T follicular helper cell (primary cell): ENCODE data around the gene NDUFB8.

Experiments
- DNase-seq: peaks from one replicate; pipeline ENCODE4 v3.0.0-alpha.2; 2020; ENCODE audit warnings: low read depth

NDUFB8 gene

DNA sequence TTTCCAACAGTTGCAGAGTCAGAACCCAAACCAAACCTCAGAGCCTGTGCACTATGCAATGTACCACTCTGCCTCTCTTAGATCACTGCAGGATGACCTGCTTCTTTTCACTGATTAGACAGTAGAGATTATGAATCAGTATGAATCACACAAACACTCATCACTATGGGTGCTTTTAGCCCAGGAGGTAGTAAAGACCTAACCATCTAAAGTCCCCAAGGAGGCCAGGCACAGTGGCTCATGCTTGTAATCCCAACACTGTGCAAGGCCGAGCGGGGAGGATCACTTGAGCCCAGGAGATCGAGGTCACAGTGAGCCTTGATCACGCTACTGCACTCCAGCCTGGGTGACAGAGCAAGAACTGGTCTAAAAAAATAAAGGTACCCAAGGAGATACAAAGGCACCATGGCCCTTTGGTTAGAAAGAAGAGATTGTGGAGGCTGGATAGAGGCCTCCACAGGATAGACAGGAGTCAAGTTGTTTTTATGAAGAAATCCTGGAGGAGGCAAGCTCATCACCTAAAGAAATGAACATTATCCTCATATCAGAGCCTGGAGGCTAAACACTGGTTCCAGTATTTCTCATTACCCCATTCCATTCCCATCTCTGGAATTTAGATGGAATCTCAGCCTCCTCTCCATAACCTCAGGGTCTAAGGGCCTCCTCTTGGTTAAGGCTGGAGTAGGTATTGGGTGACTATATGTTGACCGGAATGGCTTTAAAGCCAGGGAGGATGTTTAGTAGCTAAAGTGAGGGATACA, 22.9 kb downstream of the NDUFB8 start:
- DNase-seq: no peak

DNA sequence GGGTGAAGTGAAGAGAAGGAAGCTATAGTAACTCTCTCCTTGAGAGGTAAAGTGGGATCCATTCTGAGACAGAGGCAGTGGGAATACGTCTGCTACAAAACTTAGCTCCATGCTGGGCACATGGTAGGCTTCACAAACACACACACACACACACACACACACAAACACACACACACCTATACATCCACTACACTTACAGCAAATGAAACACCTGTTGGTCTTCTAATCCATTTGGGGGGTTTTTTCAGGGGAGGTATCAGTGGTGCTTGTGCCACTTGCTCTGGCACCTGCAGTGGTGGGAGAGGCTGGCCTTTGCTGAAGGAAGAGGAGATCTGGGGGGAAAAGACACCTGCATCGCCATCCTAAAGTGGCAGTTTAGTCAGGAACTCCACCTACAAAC, 24.5 kb downstream of the NDUFB8 start:
- no peak for DNase-seq

DNA sequence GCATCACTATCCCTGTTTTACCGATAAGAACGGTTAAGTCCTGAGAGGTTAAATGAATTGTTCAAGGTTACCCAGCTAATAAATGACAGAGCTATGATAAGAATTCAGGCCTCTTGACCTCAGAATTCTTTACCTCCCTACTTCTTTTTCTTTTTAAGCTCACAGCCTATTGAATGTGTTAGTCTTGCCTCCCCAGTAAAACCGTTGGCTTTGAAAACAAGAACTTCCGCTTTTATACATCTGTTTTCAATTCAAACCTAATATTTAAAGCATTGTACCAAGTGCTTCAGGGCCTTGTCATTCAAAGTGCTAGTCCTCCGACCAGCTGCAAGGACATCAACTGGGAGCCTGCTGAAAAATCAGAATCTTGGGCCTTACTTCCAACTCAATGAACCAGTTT, 25.6 kb downstream of the NDUFB8 start:
- no peak for DNase-seq

DNA sequence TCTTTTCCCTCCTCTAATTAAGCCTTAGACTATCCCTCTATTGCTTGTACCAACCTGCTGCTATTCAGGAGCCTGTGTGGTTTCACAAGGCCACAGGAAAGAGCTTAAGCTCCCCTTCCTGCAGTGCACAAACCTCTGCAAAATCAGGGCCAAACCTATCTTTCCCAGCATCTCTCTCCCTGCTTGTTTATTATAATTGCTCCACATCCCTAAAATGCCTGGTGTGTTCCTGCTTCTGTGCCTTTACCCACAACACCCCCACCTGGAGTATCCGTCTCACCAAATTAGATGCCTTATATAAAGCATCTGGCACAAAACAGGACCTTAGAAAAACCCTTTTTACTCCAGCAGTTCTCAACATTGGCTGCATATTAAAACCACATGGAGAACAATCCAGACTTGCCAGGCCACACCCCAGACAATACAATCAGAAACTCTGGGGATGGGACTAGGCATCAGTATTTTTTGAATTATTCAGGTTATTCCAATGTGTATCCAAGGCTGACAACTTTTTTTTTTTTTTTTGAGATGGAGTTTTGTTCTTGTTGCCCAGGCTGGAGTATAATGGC, 26.7 kb downstream of the NDUFB8 start:
- no peak for DNase-seq

DNA sequence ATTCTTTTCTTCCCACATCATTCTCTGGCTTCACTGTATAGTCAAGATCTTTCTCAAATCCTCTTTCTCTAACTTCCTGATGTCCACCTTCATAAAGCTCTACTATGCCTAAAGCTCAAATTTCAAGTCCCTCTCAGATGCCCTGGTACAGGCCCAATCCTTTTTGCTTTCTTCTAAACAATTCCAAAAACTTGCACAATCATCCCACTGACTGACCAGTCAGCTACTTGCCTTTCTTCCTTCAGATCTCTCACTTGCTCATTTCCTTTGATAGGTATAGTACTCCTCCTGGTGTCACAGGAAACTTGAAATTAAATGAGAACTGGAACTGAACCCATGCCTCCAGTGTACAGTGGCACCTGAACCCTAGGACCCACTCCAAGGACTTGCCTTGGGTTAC, 28.2 kb downstream of the NDUFB8 start:
- no peak for DNase-seq

DNA sequence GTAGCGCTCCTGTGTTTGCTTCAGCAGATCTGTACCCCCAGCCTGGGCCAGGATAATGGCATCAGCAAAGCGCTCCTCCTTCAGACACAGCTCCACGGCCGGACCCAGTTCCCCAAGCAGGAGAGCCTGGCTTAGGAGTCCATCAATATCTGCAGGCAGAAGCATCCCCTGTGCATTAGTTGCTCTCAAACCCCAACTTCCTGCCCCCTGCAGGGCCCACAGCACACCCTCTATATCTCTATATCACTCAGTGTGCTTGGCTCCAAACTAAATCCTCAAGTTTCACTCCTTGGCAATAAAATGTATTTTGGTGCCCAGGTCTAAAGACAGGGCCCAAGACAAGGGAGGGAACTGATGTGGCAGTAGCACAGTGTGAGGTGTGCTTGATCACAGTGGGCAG, 31.6 kb downstream of the NDUFB8 start:
- DNase-seq: no peak

DNA sequence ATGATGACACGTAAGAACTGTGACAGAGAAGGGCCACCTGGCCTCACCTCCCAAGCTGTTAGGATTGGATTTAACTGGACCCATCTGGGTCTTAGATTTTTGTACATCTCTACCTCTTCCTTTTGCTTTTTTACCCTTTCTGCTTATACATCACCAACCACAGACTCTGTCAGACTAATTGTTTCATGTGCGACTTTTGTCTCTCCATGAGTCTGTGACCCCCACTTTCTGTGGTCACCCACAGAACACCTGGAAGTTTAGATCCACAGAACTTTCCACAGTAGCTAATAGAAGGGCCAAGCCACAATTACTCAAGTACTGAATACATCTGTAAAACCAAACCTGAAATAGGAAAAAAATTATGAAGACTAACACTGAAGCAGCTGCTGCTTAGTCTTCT, 33.1 kb downstream of the NDUFB8 start:
- DNase-seq: no peak

DNA sequence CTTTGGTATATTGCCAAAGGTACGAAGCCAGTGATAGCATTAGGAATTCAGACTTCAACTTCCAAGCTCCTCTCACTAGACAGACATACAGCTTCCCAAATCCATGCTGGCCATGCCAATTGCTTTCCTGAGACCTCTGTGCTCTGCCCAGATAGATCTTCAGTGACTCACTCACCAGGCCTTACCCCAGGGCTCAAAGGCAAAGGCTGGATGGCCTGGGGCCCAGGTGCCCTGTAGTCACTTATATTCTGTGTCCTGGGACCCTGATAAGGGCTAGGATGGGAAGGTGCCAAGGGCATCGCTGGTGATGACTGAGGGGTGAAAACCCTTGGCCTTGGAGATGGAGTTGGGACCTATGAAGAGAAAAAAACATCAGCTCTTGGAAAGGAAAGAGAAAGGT, 39.1 kb downstream of the NDUFB8 start:
- DNase-seq: no peak

DNA sequence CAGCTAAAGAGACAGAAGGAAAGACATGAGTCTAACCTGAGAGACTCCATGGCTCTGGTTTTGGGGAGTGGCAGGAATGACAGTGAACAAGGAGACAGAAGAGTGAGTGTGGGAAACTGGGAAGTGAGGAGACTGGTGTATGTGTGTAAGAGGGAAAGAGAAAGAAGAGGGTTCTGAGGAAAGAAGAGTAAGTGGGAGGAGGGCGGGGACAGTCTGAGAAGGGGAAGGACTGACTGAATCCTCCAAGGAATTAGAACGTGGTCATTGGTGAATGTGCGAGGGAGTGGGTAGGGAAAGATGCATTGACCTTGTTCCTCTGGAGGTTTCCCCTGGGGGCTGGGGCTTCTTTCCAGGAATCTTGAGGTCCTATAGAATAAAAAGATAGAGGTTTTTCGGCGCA, 40.3 kb downstream of the NDUFB8 start:
- DNase-seq: no peak

DNA sequence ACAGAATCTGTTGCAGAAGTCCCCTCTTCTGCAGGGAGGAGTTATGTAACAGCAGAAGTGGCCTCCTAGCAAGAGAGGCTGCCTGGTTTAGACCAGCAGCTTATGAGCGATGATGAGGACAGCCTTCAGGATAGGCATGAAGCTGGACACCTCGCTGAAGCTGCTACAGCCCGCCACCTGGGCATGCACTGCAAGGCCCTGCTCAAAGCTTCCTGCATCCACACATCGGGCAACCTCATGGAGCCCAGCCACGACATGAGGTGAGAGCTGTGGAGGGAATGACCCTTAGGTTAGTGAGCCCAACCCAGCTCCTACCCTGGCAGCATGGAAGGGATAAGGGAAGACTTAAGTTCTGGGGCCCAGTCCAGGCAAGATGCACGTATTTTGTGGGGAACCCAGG, 42.1 kb downstream of the NDUFB8 start:
- no peak for DNase-seq

DNA sequence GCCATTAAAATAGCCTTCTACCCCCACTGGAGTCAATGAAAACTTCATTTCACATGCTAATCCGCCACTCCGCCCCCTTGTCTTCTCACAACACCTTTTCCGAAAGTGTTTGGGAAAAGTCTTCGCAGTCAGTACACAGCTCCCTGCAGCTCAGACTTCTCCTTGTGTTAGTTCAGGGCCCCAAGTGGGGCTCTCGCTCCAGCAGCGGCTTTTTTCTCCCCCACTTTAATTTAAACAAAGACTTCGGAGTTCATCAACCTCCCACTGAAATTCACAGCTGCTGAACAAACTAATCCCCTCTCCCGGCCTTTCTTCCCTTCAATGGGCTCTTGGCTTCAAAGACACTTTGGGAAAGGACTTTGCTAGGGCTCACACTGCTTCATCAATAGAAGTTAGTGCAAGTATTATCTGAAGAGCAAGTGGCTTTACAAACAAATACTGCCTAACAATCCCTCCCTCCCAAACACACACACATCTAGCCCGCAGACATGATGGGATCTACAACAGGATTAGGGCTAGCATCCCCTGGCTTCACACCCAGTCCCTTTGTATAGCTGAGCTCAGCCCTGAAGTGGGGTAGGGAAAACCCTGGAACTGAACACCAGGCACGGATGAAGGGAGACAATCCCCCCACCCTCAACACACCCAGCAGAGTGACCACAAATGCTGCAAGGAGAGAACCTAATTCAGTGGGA, 43.7 kb downstream of the NDUFB8 start:
- no peak for DNase-seq

DNA sequence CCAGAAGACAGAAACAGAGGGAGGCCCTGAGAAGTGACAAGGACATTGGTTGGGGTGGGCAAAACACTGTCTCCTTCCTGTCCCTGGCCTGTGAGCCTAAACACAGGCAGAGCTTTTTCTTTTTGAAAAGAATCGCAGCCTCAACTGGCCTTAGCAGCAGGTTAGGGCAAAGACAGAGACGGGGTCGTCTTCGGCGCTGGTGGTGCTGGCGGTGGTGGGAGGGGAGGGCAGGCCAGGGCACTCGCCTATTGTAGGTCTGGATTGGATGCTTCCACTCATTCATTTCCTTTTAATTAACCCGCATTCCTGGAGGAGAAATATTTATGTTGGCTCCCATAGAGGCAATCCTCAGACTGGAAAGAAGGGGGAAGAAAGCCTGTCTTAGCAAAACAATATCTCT, 44.3 kb downstream of the NDUFB8 start:
- DNase-seq: no peak

DNA sequence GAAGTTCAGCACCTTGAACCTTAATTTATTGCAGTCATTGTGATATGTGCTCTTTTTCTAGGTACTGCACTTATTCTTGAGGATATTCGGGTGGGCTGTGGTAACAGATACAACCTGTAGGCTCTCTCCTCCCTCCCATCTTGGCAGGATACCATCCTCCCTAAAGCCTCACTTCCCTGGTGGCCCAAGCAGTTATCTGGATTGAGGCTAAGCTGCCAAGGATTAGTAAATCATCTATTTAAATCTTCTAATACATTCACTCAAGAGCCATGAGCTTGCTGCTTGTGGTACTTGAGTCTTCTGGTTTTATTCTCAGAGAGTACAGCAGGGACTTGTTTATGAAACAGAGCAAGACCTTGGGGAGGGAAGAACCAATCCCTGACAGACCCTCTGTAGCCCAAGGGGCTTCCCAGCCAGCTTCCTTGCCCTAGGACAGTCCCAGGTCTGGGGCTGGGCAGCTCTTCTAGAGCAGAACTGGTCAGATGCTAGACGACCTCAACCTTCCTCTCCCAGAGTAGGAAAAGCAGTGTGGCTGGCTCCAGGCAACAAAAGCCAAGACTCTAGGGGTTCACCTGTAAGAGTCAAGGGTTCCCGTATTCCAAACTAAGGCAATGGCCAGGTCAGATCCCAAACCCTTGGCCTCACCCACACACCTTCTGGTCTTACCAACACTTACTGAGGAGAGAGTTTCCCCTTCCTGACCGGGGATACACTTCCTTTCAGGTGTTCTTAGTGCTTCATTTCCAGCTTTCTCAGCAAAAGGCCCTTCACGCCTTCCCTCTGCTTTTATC, 45.6 kb downstream of the NDUFB8 start:
- no peak for DNase-seq

DNA sequence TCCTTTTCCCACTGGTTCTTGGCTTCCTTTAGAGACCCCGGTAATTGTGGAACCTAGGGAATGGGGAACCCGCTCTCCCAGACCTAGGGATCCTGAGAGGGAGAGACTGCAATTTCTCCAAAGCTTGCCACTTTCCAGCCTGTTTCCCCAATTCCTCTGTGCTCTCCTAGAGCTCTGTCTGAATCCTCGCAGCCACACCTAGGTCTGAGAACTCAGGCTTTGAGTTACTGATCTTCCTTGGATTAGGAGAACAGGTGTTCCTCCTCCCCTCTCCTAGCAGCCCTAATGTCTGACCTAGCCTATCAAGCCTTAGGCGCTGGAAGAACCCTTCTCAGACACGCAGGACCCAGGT, 46.9 kb downstream of the NDUFB8 start:
- DNase-seq: no peak

DNA sequence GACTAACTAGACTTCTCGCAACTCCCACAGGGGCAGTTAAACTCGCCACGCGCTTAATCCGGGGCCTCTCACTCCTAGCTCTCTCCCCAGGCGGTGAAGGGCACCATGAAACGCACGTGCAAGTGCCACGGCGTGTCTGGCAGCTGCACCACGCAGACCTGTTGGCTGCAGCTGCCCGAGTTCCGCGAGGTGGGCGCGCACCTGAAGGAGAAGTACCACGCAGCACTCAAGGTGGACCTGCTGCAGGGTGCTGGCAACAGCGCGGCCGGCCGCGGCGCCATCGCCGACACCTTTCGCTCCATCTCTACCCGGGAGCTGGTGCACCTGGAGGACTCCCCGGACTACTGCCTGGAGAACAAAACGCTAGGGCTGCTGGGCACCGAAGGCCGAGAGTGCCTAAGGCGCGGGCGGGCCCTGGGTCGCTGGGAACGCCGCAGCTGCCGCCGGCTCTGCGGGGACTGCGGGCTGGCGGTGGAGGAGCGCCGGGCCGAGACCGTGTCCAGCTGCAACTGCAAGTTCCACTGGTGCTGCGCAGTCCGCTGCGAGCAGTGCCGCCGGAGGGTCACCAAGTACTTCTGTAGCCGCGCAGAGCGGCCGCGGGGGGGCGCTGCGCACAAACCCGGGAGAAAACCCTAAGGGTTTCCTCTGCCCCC, 47.4 kb downstream of the NDUFB8 start:
- peak; percentile 47 for DNase-seq

DNA sequence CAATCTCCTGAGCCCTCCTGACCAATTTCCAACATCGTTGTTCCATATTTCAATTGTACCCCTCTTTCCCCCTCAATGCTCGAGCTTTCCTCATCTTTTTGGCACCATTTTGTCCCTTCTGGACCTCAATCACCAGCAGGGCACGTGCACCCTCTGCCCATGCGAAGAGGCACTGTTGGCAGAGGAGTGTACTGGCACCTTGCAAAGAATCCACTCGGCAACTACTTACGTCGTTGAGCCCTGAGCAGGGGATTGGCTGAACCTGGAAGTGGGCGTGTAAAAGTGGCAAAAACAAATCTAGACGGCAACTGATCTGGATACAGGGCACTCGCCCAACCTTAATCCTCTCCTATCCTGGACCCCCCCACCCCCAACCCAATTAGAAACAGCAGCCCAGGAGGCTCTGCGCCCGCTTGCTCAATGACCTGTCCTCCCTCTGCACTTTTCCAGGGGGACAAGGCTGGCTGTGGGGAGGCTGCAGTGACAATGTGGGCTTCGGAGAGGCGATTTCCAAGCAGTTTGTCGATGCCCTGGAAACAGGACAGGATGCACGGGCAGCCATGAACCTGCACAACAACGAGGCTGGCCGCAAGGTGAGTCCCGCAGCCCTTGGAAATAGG, 48.1 kb downstream of the NDUFB8 start:
- peak; percentile 87 for DNase-seq

DNA sequence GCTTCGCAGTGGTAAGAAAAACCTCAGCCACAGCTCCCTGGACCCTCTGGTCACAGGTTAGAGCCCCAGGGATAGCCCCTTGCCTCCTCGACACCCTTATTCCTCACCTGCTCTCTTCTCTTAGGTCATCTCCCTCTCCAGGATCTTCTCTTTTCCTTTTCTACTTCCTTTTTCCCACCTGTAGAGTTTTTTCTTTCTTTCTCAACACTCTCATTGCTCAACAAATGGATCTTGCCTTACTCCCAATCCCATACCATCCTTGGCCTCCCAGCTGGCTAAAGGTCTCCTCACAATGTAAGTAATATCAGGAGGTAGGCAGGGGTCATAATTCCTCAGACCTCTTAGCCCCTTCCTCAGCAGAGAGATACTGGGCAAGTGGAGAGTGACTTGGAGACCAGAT, 49.7 kb downstream of the NDUFB8 start:
- DNase-seq: no peak

DNA sequence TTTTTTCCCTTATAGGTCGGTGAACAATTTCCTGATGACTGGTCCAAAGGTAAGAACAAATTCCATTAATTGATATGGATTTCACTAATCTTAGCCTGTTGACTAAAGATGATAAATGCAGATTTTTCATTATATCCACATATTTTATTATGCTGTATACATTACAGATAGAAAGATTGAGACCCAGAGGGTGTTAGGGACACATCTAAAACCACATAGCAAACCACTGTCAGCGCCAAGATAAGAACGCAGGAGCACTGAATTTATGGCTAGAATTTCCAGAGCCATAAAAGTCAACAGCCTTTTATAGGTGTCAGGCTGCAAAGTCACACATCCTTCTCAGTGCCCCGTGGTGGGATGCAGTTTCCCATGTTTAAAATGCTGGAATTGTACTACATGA, 50.6 kb downstream of the NDUFB8 start:
- DNase-seq: no peak

DNA sequence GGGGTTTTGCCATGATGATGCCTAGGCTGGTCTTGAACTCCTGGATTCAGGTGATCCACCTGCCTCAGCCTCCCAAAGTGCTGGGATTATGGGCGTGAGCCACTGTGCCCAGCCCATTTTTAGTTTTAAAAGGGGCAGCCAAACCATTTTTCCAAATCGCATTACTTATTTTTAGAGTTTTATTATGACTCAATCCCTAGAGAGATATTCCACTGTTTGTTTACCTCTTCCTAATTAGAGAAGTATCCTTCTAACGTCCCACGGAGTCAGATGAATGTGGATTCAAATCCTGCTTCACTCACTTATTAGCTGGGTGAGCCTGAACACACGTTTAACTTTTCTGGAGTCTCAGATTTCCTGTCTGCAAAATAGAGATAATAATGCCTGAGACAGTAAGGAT, 51.7 kb downstream of the NDUFB8 start:
- no peak for DNase-seq
